K562 (cell line): ENCODE measurements around the gene RINL. TPM values are rescaled to one million over a fixed set of nuclear protein-coding genes. Genes with fewer than 3 reads are reported as not detected.

ENCODE experiments used
- ATAC-seq: fragments of 200-7000 bp; cut with Tn5 transposase; 3 replicates; pipeline ENCODE4 v1.9.1; 2020; ENCODE audit warnings: moderate library complexity
- BruUV-seq: library from RNA; stranded (reverse); fragments of 400-500 nt; replicated peaks from 2 replicates; lab custom pipeline; 2021; lab: Mats Ljungman, UMichigan
- CTCF ChIA-PET: fragments of 300-600 bp; formaldehyde crosslinking; extraction: SDS; loops from one replicate; lab custom pipeline; 2021; ENCODE audit warnings: low intra/inter-chr PET ratio; lab: Yijun Ruan, JAX
- POLR2A ChIA-PET: fragments of 300-600, 350-650 bp; sonication (Branson Sonifier 250); formaldehyde crosslinking; extraction: SDS; loops from one replicate; lab custom pipeline; 2021; ENCODE audit warnings: antibody characterized with exemption, inconsistent platforms; lab: Yijun Ruan, JAX
- DNase-seq, 4 experiments: peaks; one replicate each; pipeline versions ENCODE4 v3.0.0 to v3.0.0-alpha.2; 2011 to 2018; ENCODE audit warnings: low spot score in 3 of 4, mixed read lengths in 3 of 4; ENCODE audit errors: extremely low read depth in 1 of 4
- FAIRE-seq: peaks from 2 replicates; lab custom pipeline; 2011; peaks lifted over from hg19 to GRCh38; lab: Jason Lieb, UNC
- H2AFZ ChIP-seq: 2 replicates; pipeline ENCODE4 v1.6.0; 2011; ENCODE audit warnings: low read depth, low read length, control low read depth, inconsistent platforms
- H3K27ac ChIP-seq: fragments of 200-600 bp; 3 replicates; pipeline ENCODE4 v1.8.0; 2011; ENCODE audit warnings: low read depth, mild to moderate bottlenecking, control low read depth, inconsistent platforms, low read length, moderate library complexity, mixed read lengths; ENCODE audit errors: extremely low read depth
- H3K27me3 ChIP-seq, 2 experiments: fragments of 300-600 bp in 1 of 2; 2 replicates in 1 of 2; 3 replicates in 1 of 2; pipeline versions ENCODE4 v1.6.0 to v1.8.0; 2011; ENCODE audit warnings: inconsistent platforms in 2 of 2, low read length in 2 of 2, mild to moderate bottlenecking in 1 of 2, mixed read lengths in 1 of 2, moderate library complexity in 1 of 2; ENCODE audit not compliant: control insufficient read depth in 2 of 2, insufficient read depth in 2 of 2
- H3K36me3 ChIP-seq: fragments of 300-600 bp; 3 replicates; pipeline ENCODE4 v1.8.0; 2011; ENCODE audit warnings: mild to moderate bottlenecking, low read length, inconsistent platforms; ENCODE audit not compliant: control insufficient read depth, insufficient read depth
- H3K4me1 ChIP-seq, 2 experiments: fragments of 200-600 bp in 1 of 2; replicated peaks in 1 of 2; 2 replicates in 1 of 2; 3 replicates in 1 of 2; pipeline versions ENCODE4 v1.5.1 to v1.8.0; 2011; ENCODE audit warnings: inconsistent platforms in 2 of 2, low read length in 2 of 2, mild to moderate bottlenecking in 1 of 2, mixed read lengths in 1 of 2, moderate library complexity in 1 of 2; ENCODE audit not compliant: control insufficient read depth in 2 of 2, insufficient read depth in 2 of 2
- H3K4me2 ChIP-seq: 2 replicates; pipeline ENCODE4 v1.6.1; 2011; ENCODE audit warnings: low read length, control low read depth, inconsistent platforms, mixed read lengths; ENCODE audit not compliant: insufficient read depth
- H3K4me3 ChIP-seq: fragments of 200-600 bp; sonication (generic), shearing (Covaris generic); 2 replicates; pipeline ENCODE4 v1.5.1; 2016; ENCODE audit warnings: control low read depth, inconsistent platforms
- H3K79me2 ChIP-seq: fragments of 200-600 bp; 3 replicates; pipeline ENCODE4 v1.8.0; 2011; ENCODE audit warnings: low read length, inconsistent platforms; ENCODE audit not compliant: control insufficient read depth, insufficient read depth
- H3K9ac ChIP-seq, 2 experiments: 2 replicates each; pipeline versions ENCODE4 v1.6.0 to v1.6.1; 2011; ENCODE audit warnings: low read depth in 2 of 2, low read length in 2 of 2, control low read depth in 1 of 2, inconsistent platforms in 1 of 2, mild to moderate bottlenecking in 1 of 2, mixed read lengths in 1 of 2; ENCODE audit not compliant: insufficient read depth in 1 of 2
- H3K9me1 ChIP-seq: one replicate; pipeline ENCODE4 v1.6.0; 2011; ENCODE audit warnings: inconsistent platforms, mild to moderate bottlenecking, low read length, moderate library complexity; ENCODE audit not compliant: control insufficient read depth, insufficient read depth
- H3K9me3 ChIP-seq: replicated peaks from 2 replicates; pipeline ENCODE4 v1.5.1; 2011; ENCODE audit warnings: low read depth, low read length, inconsistent platforms; ENCODE audit not compliant: control insufficient read depth, insufficient read depth
- H4K20me1 ChIP-seq: replicated peaks from 2 replicates; pipeline ENCODE4 v1.6.1; 2011; ENCODE audit warnings: low read length, inconsistent platforms, mixed read lengths; ENCODE audit not compliant: control insufficient read depth, insufficient read depth
- ATF2 ChIP-seq: sonication (generic); formaldehyde crosslinking; IDR thresholded peaks from 2 replicates; pipeline ENCODE4 v1.8.1; 2022; ENCODE audit warnings: missing genetic modification reagents
- EGR1 ChIP-seq: fragments of 450-650 bp; conservative IDR thresholded peaks from 2 replicates; pipeline ENCODE4 v1.6.1; 2017; ENCODE audit warnings: mild to moderate bottlenecking
- NBN ChIP-seq: fragments of 450-650 bp; IDR thresholded peaks from 2 replicates; pipeline ENCODE4 v1.6.1; 2016; ENCODE audit warnings: low read depth, mild to moderate bottlenecking
- TFAP4 ChIP-seq: sonication (generic); formaldehyde crosslinking; IDR thresholded peaks from 2 replicates; pipeline ENCODE4 v1.8.0; 2022; ENCODE audit warnings: missing genetic modification reagents, mild to moderate bottlenecking, moderate library complexity, borderline replicate concordance
- ZBTB33 ChIP-seq: sonication (generic); formaldehyde crosslinking; IDR thresholded peaks from 2 replicates; pipeline ENCODE4 v1.8.1; 2023; ENCODE audit warnings: mild to moderate bottlenecking, missing genetic modification reagents
- ZMIZ1 ChIP-seq, 2 experiments: fragments of 150-350 bp in 1 of 2; IDR thresholded peaks; 2 replicates each; pipeline ENCODE4 v1.6.1; 2012 to 2016; ENCODE audit warnings: low read depth in 2 of 2, low read length in 2 of 2, mild to moderate bottlenecking in 1 of 2, moderate library complexity in 1 of 2
- ZNF140 ChIP-seq: fragments of 250-450 bp; sonication (Bioruptor Pico); IDR thresholded peaks from 2 replicates; pipeline ENCODE4 v1.8.0; 2021; ENCODE audit warnings: moderate library complexity, mild to moderate bottlenecking, inconsistent platforms
- ZNF311 ChIP-seq: fragments of 250-450 bp; sonication (Bioruptor Pico); IDR thresholded peaks from 2 replicates; pipeline ENCODE4 v1.4.0; 2020; ENCODE audit warnings: mild to moderate bottlenecking, moderate library complexity
- WGBS: fragments of 100-300 bp; shearing (Covaris generic); methylation state at CpG from one replicate; pipeline ENCODE4 v1.1.6; 2016; ENCODE audit warnings: low coverage, mixed read lengths; ENCODE audit not compliant: insufficient coverage; ENCODE audit errors: missing lambda C conversion rate; 5-methylcytosine and 5-hydroxymethylcytosine counted together
- in situ Hi-C: fragments of 300-500 bp; cut with MboI; formaldehyde crosslinking; loops from 4 replicates; pipeline ENCODE4 v1.15.0; 2018; ENCODE audit warnings: inconsistent platforms, mixed read lengths
- intact Hi-C: fragments of 100-400 bp; cut with micrococcal nuclease; formaldehyde crosslinking; loops from 2 replicates; pipeline ENCODE4 v1.14.2; 2022
- polyA plus RNA-seq, 8 experiments: library from polyadenylated mRNA; depleted of rRNA in 4 of 8; stranded (reverse) in 5 of 8; unstranded in 3 of 8; fragments of >200 nt; fragmentation: Nextera tagmentation in 2 of 8; fragmentation: Illumina TruSeq in 1 of 8; extraction: Ambion mirVana in 2 of 8; extraction: Trizol in 1 of 8; gene quantifications; 2 replicates each; pipeline versions ENCODE4 v1.2.1 to v1.2.3, GENCODE V29; 2011 to 2014; ENCODE audit warnings: inconsistent platforms in 1 of 8, missing spikeins in 1 of 8
- total RNA-seq, 7 experiments: library from RNA; depleted of rRNA in 6 of 7; stranded (reverse); fragments of >200 nt in 6 of 7; fragmentation: Illumina TruSeq in 2 of 7; extraction: Trizol in 2 of 7; gene quantifications; 2 replicates each; pipeline versions ENCODE4 v1.2.1 to v1.2.3, GENCODE V29; 2011 to 2021; ENCODE audit warnings: low replicate concordance in 1 of 7

RINL gene
- total and polyA plus RNA-seq, 9 of the 15 experiments (the other 6 are each of a cell fraction or from before 2014, with no cell fraction given): 0.82 to 10.9 (median 4.9) TPM

GRCh38 chr19:38883286-38883685 lies 5.2 kb upstream of the RINL start:
- Histone ChIP-seq H4K20me1 (no peaks in the 10 kb centered on the region), H3K4me2 (no peak overlapping the region), H3K9me3 (no peaks in the 10 kb centered on the region), H3K4me1 (peaks cover 24 to 56% of the 10 kb centered on the region in 2 experiments; a peak in 4 of 5 replicates), H3K27ac (no peak overlapping the region), H3K4me3 (no peak overlapping the region), H2AFZ (no peak overlapping the region), H3K36me3 (peaks cover 8% of the 10 kb centered on the region; the same call in 2 of the 3 replicates), H3K9ac (peak overlapping the region in 1 of 2 experiments; percentile 70; a peak in 1 of 4 replicates), H3K27me3 (no peaks in the 10 kb centered on the region), H3K79me2 (no peaks in the 10 kb centered on the region), H3K9me1 (no peaks in the 10 kb centered on the region)
- FAIRE-seq: no peak
- POLR2A ChIA-PET: interaction anchor here (0.7 to 1.0 kb wide), 3 partner anchors 17 to 345 kb away, joined by 3 to 5 read pairs (median 3); partner anchors contain the start of gene NFKBIB
- TF ChIP-seq ATF2 (no peak), ZNF311 (no peak), ZMIZ1 (IDR thresholded peaks at IDR 0.05; ENCODE audit: low read depth in 2 of 2, low read length in 2 of 2) (no peak), TFAP4 (no peak), EGR1 (peak; percentile 50), NBN (no peak), ZNF140 (CRISPR knock-in tag) (no peak), ZBTB33 (CRISPR knock-in tag) (peak; percentile 58; the same call in 1 of the 2 replicates)
- intact Hi-C loops (no loop called here), in situ Hi-C loops (no loop called here)
- BruUV-seq: no TSS peak
- 77% methylated on average over 8 of the region's 9 CpGs for WGBS
- no peak for ATAC-seq
- CTCF ChIA-PET: no interaction called here
- DNase-seq: no peak
